ENCODE measurements around the gene ADAM22.
A peak's percentile ranks its signal among the peaks of the same experiment; 100 is the strongest.

Gene ADAM22

DNA sequence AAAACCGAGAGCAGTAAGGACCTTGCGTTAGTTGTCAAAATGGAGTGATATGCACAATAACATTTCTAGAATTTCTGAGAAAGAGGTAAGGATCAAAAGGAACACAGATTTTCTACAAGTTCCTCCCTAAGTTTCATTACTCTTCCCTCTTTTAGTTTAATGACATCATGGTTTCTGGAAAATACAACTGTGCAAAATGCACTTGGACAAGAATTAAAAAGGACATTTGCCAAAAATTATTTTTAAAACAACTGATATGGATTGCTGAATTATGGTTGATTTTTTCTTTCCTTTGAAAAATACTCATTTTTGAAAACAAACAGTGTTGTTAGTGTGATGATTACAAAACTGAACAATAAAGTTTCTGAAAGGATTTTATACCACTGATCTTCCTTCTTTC lies 233.7 kb downstream of the ADAM22 start:
- DNase-seq (ENCODE audit: low read depth, low spot score): no peak

DNA sequence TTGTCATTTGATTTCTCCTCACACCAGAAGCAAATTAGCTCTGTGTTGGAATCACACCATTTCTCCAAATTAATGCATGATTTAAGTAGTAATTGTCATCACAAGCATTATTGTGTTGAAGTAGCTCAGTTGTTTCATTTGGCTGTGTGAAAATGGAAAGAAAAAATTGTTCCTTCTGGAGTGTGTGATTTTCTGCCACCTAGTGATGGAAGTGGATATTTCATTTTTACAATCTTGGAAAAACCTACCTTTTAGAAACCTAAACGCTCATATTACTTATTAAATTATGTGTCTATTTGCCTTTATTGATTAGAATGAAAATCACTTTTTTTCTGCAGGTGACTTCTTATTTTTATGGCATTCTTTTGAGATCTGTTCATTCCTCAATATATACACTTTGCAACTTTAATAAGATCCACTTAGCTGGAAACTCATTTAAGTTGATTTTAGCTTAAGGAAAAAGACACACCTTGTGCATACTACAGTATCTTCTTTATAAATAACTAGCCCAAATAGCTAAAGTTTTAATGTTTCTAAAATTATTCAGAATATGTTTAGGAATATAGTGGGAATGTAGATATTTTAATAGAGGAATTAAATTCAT lies 235.8 kb downstream of the ADAM22 start:
- TF ChIP-seq, protein P1, sequence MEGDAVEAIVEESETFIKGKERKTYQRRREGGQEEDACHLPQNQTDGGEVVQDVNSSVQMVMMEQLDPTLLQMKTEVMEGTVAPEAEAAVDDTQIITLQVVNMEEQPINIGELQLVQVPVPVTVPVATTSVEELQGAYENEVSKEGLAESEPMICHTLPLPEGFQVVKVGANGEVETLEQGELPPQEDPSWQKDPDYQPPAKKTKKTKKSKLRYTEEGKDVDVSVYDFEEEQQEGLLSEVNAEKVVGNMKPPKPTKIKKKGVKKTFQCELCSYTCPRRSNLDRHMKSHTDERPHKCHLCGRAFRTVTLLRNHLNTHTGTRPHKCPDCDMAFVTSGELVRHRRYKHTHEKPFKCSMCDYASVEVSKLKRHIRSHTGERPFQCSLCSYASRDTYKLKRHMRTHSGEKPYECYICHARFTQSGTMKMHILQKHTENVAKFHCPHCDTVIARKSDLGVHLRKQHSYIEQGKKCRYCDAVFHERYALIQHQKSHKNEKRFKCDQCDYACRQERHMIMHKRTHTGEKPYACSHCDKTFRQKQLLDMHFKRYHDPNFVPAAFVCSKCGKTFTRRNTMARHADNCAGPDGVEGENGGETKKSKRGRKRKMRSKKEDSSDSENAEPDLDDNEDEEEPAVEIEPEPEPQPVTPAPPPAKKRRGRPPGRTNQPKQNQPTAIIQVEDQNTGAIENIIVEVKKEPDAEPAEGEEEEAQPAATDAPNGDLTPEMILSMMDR (IDR thresholded peaks at IDR 0.05; ENCODE audit: low read depth, low read length): peak; percentile 49
- H3K4me3 ChIP-seq (ENCODE audit: low read depth, low read length): no peak overlapping the region
- in situ Hi-C loops (cut with HindIII; ENCODE audit: low sequenced_read_pairs): no loop called here
- DNase-seq (ENCODE audit: low read depth, low spot score): peak; percentile 23

More for the DNA sequence above, 233.7 kb downstream of the ADAM22 start:
- TF ChIP-seq, protein P1 (IDR thresholded peaks at IDR 0.05; ENCODE audit: low read depth, low read length): no peak
- in situ Hi-C loops (cut with HindIII; ENCODE audit: low sequenced_read_pairs): no loop called here
- no peak overlapping the region for H3K4me3 ChIP-seq (ENCODE audit: low read depth, low read length)

DNA sequence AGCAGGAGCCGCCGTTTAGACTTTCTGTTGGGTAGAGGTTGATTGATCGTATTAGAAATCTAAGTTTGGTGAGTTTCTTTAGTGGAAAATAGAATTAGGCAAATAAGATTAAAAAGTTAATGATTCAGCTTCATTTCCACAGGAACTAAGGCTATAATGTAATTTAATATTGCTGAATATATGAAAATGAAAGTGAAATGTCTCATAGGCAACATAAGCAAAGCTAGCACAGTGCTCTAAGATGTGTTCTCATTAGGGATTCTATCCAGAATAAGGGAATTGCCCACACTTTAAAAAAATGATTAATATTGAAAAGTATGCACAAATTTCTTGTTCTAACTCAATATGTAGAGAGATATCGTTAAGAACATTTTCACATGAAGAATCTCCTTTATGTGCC lies 238.8 kb downstream of the ADAM22 start:
- TF ChIP-seq, protein P1 (IDR thresholded peaks at IDR 0.05; ENCODE audit: low read depth, low read length): no peak
- no peak overlapping the region for H3K4me3 ChIP-seq (ENCODE audit: low read depth, low read length)
- DNase-seq (ENCODE audit: low read depth, low spot score): no peak
- in situ Hi-C loops (cut with HindIII; ENCODE audit: low sequenced_read_pairs): no loop called here

DNA sequence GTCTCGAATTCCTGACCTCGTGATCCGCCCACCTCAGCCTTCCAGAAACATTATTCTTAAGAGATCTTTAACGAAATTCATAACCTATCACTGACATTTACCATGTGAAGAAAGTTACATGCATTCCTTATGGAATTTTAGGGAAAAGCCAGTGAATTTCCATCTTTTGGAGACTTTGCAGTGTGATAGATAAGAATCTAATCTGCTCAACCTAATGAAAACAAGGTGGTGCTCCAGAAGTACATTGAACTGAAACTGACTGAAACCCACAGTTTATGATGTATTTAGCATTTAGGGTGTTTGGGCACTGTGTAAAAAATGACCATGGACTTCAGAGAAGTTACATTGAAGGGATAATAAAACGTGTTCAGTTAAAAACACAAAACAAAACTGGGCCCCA lies 242.1 kb downstream of the ADAM22 start:
- TF ChIP-seq, protein P1 (IDR thresholded peaks at IDR 0.05; ENCODE audit: low read depth, low read length): no peak
- H3K4me3 ChIP-seq (ENCODE audit: low read depth, low read length): no peak overlapping the region
- in situ Hi-C loops (cut with HindIII; ENCODE audit: low sequenced_read_pairs): no loop called here
- no peak for DNase-seq (ENCODE audit: low read depth, low spot score)

DNA sequence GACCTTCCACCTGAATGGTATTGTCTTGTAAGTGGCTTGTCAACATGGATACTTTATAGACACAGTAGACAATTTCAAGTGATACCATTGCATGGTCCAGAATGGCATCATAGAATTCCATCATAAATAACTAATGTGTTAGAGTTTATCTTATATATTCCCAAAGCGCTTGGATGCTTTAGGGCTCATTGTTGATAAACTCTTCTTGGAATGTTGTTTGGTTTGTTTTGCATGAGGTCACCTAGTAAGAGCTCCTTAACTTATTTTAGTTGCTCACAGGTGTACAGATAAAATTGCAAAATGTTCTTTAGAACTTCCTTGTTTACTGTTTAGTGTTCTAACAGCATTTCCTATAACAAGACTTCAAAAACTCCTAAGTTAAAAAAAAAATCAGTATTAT lies 249.0 kb downstream of the ADAM22 start:
- no peak overlapping the region for H3K4me3 ChIP-seq (ENCODE audit: low read depth, low read length)
- TF ChIP-seq, protein P1 (IDR thresholded peaks at IDR 0.05; ENCODE audit: low read depth, low read length): no peak
- in situ Hi-C loops (cut with HindIII; ENCODE audit: low sequenced_read_pairs): no loop called here
- DNase-seq (ENCODE audit: low read depth, low spot score): no peak

DNA sequence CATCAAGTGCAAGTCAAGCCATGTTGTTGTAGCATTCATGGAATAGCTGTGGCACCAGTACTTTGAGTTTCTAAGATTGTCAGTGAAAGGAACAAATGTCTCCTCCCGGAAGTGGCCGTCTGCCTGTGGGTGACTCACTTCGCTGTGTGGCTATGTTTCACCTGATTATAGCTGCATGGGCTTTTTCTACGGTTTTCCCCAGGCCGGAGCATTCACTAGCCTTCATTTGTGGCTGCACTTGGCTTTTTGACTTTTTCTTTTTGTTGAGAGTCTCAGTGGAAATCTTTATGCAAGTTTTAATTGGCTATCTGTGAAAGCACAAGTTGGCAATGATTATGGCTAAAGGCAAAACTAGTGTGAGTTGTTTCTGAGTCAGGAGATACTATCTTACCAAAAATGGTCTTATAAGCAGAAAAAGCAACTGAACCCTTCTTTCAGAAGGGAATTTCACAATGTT lies 250.8 kb downstream of the ADAM22 start:
- no peak overlapping the region for H3K4me3 ChIP-seq (ENCODE audit: low read depth, low read length)
- in situ Hi-C loops (cut with HindIII; ENCODE audit: low sequenced_read_pairs): no loop called here
- DNase-seq (ENCODE audit: low read depth, low spot score): peak; percentile 84
- TF ChIP-seq, protein P1 (IDR thresholded peaks at IDR 0.05; ENCODE audit: low read depth, low read length): no peak
